GM23338 (cell line): ENCODE measurements around the gene BAAT. TPM values are rescaled to one million over a fixed set of nuclear protein-coding genes. Genes with fewer than 3 reads are reported as not detected.

Source experiments
- ATAC-seq: fragments of 200-7000 bp; cut with Tn5 transposase; 3 replicates; pipeline ENCODE4 v1.9.1; 2020
- DNase-seq: peaks from one replicate; pipeline ENCODE4 v3.0.0-alpha.2; 2015; ENCODE audit warnings: low spot score
- H2AFZ ChIP-seq: fragments of 200-600 bp; sonication (generic); 2 replicates; pipeline ENCODE4 v1.8.0; 2016; ENCODE audit warnings: antibody characterized with exemption, mild to moderate bottlenecking, moderate library complexity
- H3F3A ChIP-seq: fragments of 200-600 bp; sonication (generic); replicated peaks from 2 replicates; pipeline ENCODE4 v1.8.0; 2017; ENCODE audit warnings: antibody characterized with exemption, mixed run types, low read depth
- H3K27ac ChIP-seq: fragments of 200-600 bp; sonication (generic); 2 replicates; pipeline ENCODE4 v1.6.1; 2016; ENCODE audit warnings: low read depth
- H3K27me3 ChIP-seq: fragments of 200-600 bp; sonication (generic); 2 replicates; pipeline ENCODE4 v1.8.0; 2016; ENCODE audit warnings: mild to moderate bottlenecking, mixed run types, moderate library complexity; ENCODE audit not compliant: insufficient read depth
- H3K36me3 ChIP-seq: fragments of 200-600 bp; sonication (generic); 2 replicates; pipeline ENCODE4 v1.8.0; 2016; ENCODE audit warnings: mild to moderate bottlenecking; ENCODE audit not compliant: insufficient read depth
- H3K4me1 ChIP-seq: fragments of 200-600 bp; sonication (generic); 2 replicates; pipeline ENCODE4 v1.8.0; 2016; ENCODE audit warnings: mild to moderate bottlenecking, moderate library complexity; ENCODE audit not compliant: insufficient read depth
- H3K4me2 ChIP-seq: fragments of 200-600 bp; sonication (generic); 2 replicates; pipeline ENCODE4 v1.7.1; 2017; ENCODE audit warnings: mixed run types
- H3K4me3 ChIP-seq: fragments of 200-600 bp; sonication (generic); 2 replicates; pipeline ENCODE4 v1.6.1; 2016; ENCODE audit warnings: mixed run types
- H3K79me2 ChIP-seq: fragments of 200-600 bp; sonication (generic); replicated peaks from 2 replicates; pipeline ENCODE4 v1.8.0; 2017; ENCODE audit warnings: mild to moderate bottlenecking; ENCODE audit not compliant: insufficient read depth
- H3K9me2 ChIP-seq: fragments of 200-600 bp; sonication (generic); 2 replicates; pipeline ENCODE4 v1.8.0; 2017; ENCODE audit not compliant: insufficient read depth
- H4K20me1 ChIP-seq: fragments of 200-600 bp; sonication (generic); replicated peaks from 2 replicates; pipeline ENCODE4 v1.8.0; 2017; ENCODE audit warnings: mild to moderate bottlenecking; ENCODE audit not compliant: insufficient read depth
- H3K27ac Mint-ChIP-seq: 2 replicates; pipeline ENCODE4 v1.8.0; 2020; ENCODE audit warnings: inconsistent platforms, mild to moderate bottlenecking, moderate library complexity, mixed read lengths
- H3K27me3 Mint-ChIP-seq: 3 replicates; pipeline ENCODE4 v1.8.0; 2022; ENCODE audit warnings: low read depth, mild to moderate bottlenecking, moderate library complexity, mixed read lengths, inconsistent platforms; ENCODE audit not compliant: insufficient read depth, poor library complexity
- H3K36me3 Mint-ChIP-seq: 3 replicates; pipeline ENCODE4 v1.8.0; 2021; ENCODE audit warnings: low read depth, mild to moderate bottlenecking, inconsistent platforms, moderate library complexity, mixed read lengths
- H3K4me1 Mint-ChIP-seq: 3 replicates; pipeline ENCODE4 v1.8.0; 2020; ENCODE audit warnings: mild to moderate bottlenecking, inconsistent platforms, mixed read lengths
- H3K4me3 Mint-ChIP-seq: 3 replicates; pipeline ENCODE4 v1.8.0; 2021; ENCODE audit warnings: moderate library complexity, mild to moderate bottlenecking, inconsistent platforms, mixed read lengths
- H3K9me3 Mint-ChIP-seq: 3 replicates; pipeline ENCODE4 v1.8.0; 2020; ENCODE audit warnings: moderate library complexity, mild to moderate bottlenecking, inconsistent platforms, mixed read lengths
- CREB1 ChIP-seq: fragments of 250-450 bp; sonication (Bioruptor Pico); IDR thresholded peaks from 2 replicates; pipeline ENCODE4 v1.5.0; 2020; ENCODE audit warnings: low read depth, mild to moderate bottlenecking, moderate library complexity
- ETS1 ChIP-seq: IDR thresholded peaks from 2 replicates; pipeline ENCODE4 v1.6.1; 2016; ENCODE audit warnings: antibody characterized with exemption
- EZH2 ChIP-seq: fragments of 200-600 bp; sonication (generic); IDR thresholded peaks from one replicate; pipeline ENCODE4 v1.8.0; 2017; ENCODE audit warnings: antibody characterized with exemption, mild to moderate bottlenecking, low read depth; ENCODE audit not compliant: unreplicated experiment
- EZH2phosphoT487 ChIP-seq: fragments of 200-600 bp; sonication (generic); IDR thresholded peaks from one replicate; pipeline ENCODE4 v1.8.1; 2018; ENCODE audit warnings: antibody characterized with exemption; ENCODE audit not compliant: unreplicated experiment
- JUNB ChIP-seq: IDR thresholded peaks from one replicate; pipeline ENCODE4 v1.6.1; 2016; ENCODE audit warnings: antibody characterized with exemption; ENCODE audit not compliant: unreplicated experiment
- NANOG ChIP-seq: IDR thresholded peaks from 2 replicates; pipeline ENCODE4 v1.6.1; 2016; ENCODE audit warnings: antibody characterized with exemption, borderline replicate concordance
- POLR2AphosphoS5 ChIP-seq: IDR thresholded peaks from 2 replicates; pipeline ENCODE4 v1.6.1; 2016; ENCODE audit warnings: antibody characterized with exemption, low read depth
- REST ChIP-seq: IDR thresholded peaks from one replicate; pipeline ENCODE4 v1.6.1; 2018; ENCODE audit warnings: antibody characterized with exemption; ENCODE audit not compliant: unreplicated experiment
- STAT1 ChIP-seq: IDR thresholded peaks from one replicate; pipeline ENCODE4 v1.6.1; 2016; ENCODE audit warnings: antibody characterized with exemption; ENCODE audit not compliant: unreplicated experiment
- ZNF114 ChIP-seq: fragments of 250-450 bp; sonication (Bioruptor Pico); IDR thresholded peaks from 2 replicates; pipeline ENCODE4 v1.5.0; 2020; ENCODE audit warnings: mild to moderate bottlenecking, moderate library complexity
- ZNF331 ChIP-seq: fragments of 250-450 bp; sonication (Bioruptor Pico); IDR thresholded peaks from 2 replicates; pipeline ENCODE4 v1.5.0; 2020; ENCODE audit warnings: low read depth, mild to moderate bottlenecking, moderate library complexity
- ZNF462 ChIP-seq: fragments of 250-450 bp; sonication (Bioruptor Pico); IDR thresholded peaks from 2 replicates; pipeline ENCODE4 v1.5.0; 2020; ENCODE audit warnings: mild to moderate bottlenecking, moderate library complexity
- polyA plus RNA-seq: library from polyadenylated mRNA; unstranded; fragments of >200 nt; fragmentation: Nextera tagmentation; extraction: Ambion mirVana; gene quantifications from 2 replicates; pipeline ENCODE4 v1.2.1, GENCODE V29; 2016
- total RNA-seq: library from RNA; depleted of rRNA; stranded (reverse); fragments of >200 nt; shearing (Covaris generic); gene quantifications from 2 replicates; pipeline ENCODE4 v1.2.3, GENCODE V29; 2014
- TF ChIP-seq, protein P1 (sequence below), 2 experiments: fragments of 200-600 bp in 1 of 2; sonication (generic) in 1 of 2; conservative IDR thresholded peaks; 2 replicates each; pipeline versions ENCODE4 v1.5.1 to v1.6.1; 2016 to 2017; ENCODE audit warnings: antibody characterized with exemption in 2 of 2, low read depth in 2 of 2, mild to moderate bottlenecking in 2 of 2, moderate library complexity in 1 of 2

BAAT gene
- total and polyA plus RNA-seq, 2 experiments from 2014 or later, result 0.08 to 0.14 TPM

DNA sequence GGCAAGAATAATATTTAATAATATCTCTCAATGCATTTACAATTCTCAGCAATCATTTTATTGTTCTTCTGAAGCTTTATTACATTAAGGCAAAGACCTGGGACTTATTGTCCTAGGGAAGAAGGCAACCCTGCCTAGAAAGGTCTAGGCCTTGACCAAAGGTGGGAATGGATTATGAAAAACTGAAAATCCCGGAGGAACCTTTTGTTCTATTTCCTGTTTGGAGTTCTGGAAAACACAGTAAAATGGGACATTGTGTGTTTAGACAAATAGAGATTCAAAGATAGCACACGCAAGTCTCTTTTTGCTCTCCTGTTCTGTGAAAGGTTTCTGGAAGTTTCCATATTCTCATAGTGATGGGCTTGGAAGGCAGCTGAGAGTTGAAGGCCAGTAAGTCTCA, 31.1 kb downstream of the BAAT start:
- Histone ChIP-seq H3K27ac (no peak overlapping the region), H4K20me1 (no peaks in the 10 kb centered on the region), H2AFZ (no peak overlapping the region), H3K9me2 (peaks cover 10% of the 10 kb centered on the region; the same call in 1 of the 2 replicates), H3K4me3 (no peak overlapping the region), H3K27me3 (no peaks in the 10 kb centered on the region), H3K4me2 (no peak overlapping the region), H3K36me3 (no peaks in the 10 kb centered on the region), H3F3A (no peaks in the 10 kb centered on the region), H3K79me2 (no peaks in the 10 kb centered on the region), H3K4me1 (no peaks in the 10 kb centered on the region)
- Mint-ChIP-seq H3K4me3 (no peak overlapping the region), H3K27me3 (peaks cover 4% of the 10 kb centered on the region), H3K36me3 (no peaks in the 10 kb centered on the region), H3K4me1 (no peaks in the 10 kb centered on the region), H3K9me3 (peaks cover 3% of the 10 kb centered on the region; the same call in 1 of the 3 replicates), H3K27ac (no peak overlapping the region)
- DNase-seq (no peak), ATAC-seq (no peak)
- no peak for TF ChIP-seq ZNF114 (CRISPR knock-in tag)
- no peak for TF ChIP-seq EZH2phosphoT487
- no peak for TF ChIP-seq NANOG
- TF ChIP-seq REST, result no peak
- TF ChIP-seq ETS1, result no peak
- TF ChIP-seq CREB1, result no peak
- TF ChIP-seq POLR2AphosphoS5, result no peak
- no peak for TF ChIP-seq JUNB
- no peak for TF ChIP-seq ZNF462 (CRISPR knock-in tag)
- no peak for TF ChIP-seq STAT1
- no peak for TF ChIP-seq ZNF331 (CRISPR knock-in tag)
- TF ChIP-seq, protein P1, sequence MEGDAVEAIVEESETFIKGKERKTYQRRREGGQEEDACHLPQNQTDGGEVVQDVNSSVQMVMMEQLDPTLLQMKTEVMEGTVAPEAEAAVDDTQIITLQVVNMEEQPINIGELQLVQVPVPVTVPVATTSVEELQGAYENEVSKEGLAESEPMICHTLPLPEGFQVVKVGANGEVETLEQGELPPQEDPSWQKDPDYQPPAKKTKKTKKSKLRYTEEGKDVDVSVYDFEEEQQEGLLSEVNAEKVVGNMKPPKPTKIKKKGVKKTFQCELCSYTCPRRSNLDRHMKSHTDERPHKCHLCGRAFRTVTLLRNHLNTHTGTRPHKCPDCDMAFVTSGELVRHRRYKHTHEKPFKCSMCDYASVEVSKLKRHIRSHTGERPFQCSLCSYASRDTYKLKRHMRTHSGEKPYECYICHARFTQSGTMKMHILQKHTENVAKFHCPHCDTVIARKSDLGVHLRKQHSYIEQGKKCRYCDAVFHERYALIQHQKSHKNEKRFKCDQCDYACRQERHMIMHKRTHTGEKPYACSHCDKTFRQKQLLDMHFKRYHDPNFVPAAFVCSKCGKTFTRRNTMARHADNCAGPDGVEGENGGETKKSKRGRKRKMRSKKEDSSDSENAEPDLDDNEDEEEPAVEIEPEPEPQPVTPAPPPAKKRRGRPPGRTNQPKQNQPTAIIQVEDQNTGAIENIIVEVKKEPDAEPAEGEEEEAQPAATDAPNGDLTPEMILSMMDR (conservative IDR thresholded peaks at IDR 0.05; ENCODE audit: low read depth in 2 of 2), result no peak
- no peak for TF ChIP-seq EZH2
